Measurements from ENCODE around the gene MUC4. TPM values are rescaled to one million over a fixed set of nuclear protein-coding genes. Genes with fewer than 3 reads are reported as not detected.
A peak's percentile ranks its signal among the peaks of the same experiment; 100 is the strongest.

Gene MUC4
- total RNA-seq, 2 donors from 2014 or later: 0.35 to 2.3 TPM

DNA sequence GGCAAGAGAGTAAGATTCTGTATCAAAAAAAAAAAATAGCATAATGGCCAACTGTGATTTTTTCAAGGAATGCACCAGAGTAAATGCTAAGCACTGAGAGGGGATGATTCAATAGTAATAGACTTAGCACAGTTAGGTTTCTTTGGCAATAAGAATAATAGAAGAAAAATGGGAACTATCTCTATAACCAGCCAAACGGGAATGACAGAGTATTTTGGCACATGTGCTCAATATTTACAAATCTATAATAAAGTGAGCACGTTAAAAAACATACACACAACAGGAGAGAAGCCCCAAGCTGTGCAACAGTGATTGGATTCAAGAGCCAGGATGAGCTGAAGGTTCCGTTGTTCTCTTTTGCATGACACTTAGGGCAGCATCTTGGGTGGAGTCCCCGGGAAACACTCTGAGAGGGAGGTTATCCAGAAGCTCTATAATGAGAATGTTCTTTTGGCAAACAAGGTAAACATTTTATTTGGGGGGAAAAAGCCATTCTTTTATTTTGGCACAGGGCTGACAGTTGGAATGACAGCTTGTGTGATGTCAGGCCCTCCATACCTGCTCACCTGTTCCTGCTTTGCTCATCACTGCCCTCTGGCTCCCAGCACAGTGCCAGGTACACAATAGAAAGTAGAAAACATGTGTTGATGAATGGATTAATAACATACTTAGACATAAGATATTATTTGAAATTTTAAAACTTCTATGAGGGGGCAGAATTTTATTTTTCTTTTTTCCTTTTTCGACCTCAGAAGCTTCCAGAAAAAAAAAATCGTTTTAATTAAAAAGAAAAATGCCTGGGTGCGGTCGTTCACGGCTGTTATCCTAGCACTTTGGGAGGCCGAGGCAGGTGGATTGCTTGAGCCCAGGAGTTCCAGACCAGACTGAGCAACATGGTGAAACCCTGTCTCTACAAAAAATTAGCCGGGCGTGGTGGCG lies 44.0 kb upstream of the MUC4 start:
- Mint-ChIP-seq H3K36me3 (ENCODE audit: low read depth) (peaks cover under 1% of the 10 kb centered on the region), H3K4me1 (peaks cover 18% of the 10 kb centered on the region), H3K4me3 (no peak overlapping the region), H3K27me3 (ENCODE audit: insufficient read depth) (peaks cover 7% of the 10 kb centered on the region), H3K9me3 (no peaks in the 10 kb centered on the region), H3K27ac (no peak overlapping the region)
- no peak for DNase-seq
- WGBS, 2 experiments (ENCODE audit: insufficient coverage in 1 of 2, insufficient read length in 1 of 2): 89% methylated on average over 11 to 12 of the region's 13 CpGs
- Histone ChIP-seq H3K27ac (ENCODE audit: low read depth, low read length) (no peak overlapping the region), H3K36me3 (ENCODE audit: control insufficient read depth, insufficient read depth, low read length) (no peaks in the 10 kb centered on the region), H3K9me3 (ENCODE audit: control insufficient read depth, low read length) (no peaks in the 10 kb centered on the region), H3K27me3 (ENCODE audit: control insufficient read depth, insufficient read depth, low read length, poor library complexity, severe bottlenecking) (no peaks in the 10 kb centered on the region), H3K4me1 (ENCODE audit: control insufficient read depth, insufficient read depth, low read length) (peaks cover 4% of the 10 kb centered on the region), H3K9ac (ENCODE audit: extremely low read depth, low read length, poor library complexity, severe bottlenecking) (no peak overlapping the region), H3K4me3 (ENCODE audit: low read length) (no peak overlapping the region)
- TF ChIP-seq, protein P1, sequence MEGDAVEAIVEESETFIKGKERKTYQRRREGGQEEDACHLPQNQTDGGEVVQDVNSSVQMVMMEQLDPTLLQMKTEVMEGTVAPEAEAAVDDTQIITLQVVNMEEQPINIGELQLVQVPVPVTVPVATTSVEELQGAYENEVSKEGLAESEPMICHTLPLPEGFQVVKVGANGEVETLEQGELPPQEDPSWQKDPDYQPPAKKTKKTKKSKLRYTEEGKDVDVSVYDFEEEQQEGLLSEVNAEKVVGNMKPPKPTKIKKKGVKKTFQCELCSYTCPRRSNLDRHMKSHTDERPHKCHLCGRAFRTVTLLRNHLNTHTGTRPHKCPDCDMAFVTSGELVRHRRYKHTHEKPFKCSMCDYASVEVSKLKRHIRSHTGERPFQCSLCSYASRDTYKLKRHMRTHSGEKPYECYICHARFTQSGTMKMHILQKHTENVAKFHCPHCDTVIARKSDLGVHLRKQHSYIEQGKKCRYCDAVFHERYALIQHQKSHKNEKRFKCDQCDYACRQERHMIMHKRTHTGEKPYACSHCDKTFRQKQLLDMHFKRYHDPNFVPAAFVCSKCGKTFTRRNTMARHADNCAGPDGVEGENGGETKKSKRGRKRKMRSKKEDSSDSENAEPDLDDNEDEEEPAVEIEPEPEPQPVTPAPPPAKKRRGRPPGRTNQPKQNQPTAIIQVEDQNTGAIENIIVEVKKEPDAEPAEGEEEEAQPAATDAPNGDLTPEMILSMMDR (conservative IDR thresholded peaks at IDR 0.05): peak; percentile 60

DNA sequence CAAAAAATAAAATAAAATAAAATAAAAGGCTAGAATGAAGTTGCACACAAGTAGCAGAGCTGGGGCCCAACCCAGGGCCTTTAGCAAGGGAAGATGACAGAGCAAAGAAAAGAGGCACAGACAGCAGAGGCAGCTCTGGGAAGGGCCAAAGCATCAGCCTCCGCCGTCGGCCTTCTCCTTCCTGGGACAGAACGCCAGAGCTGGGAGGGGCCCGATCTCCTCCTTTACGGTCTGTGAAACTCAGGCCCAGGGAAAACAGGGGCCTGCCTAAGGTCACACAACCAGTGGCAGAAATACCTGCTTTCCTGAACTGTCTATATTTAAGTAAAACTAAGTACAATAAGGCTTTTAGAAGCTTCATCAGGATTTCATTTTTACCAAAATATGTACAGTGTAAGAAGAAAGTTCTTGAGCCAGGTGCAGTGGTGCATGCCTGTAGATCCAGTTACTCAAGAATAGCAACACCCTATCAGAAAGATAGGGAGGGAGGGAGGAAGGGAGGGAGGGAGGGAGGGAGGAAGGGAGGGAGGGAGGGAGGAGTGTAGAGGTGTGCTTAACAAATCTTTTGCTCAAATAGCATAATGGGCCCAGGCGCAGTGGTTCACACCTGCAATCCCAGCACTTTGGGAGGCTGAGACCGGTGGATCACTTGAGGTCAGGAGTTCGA lies 43.0 kb upstream of the MUC4 start:
- TF ChIP-seq, protein P1 (conservative IDR thresholded peaks at IDR 0.05): no peak
- 84 to 87% methylated on average over 6 to 9 of the region's 9 CpGs for WGBS, 2 experiments (ENCODE audit: insufficient coverage in 1 of 2, insufficient read length in 1 of 2)

DNA sequence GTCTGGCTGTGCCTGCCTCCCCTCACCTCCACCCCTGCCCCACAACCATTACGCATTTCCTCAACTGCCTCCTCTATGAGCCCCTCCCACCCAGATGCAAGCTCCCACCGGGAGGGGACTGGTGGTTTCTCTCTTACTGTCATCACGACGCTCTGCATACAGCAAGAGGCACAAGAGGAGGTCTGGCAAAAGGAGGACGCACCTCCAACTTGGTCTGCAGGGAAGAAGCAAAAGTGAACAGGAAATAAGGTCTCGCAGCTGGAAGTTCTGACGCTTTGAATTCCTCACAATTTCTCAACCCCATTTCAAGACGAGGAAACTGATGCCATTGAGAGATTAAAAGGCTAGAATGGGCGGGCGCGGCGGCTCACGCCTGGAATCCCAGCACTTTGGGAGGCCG lies 42.3 kb upstream of the MUC4 start:
- Mint-ChIP-seq H3K36me3 (ENCODE audit: low read depth) (peaks cover 3% of the 10 kb centered on the region), H3K9me3 (peaks cover 1% of the 10 kb centered on the region), H3K27ac (no peak overlapping the region), H3K4me1 (peaks cover 3% of the 10 kb centered on the region), H3K27me3 (ENCODE audit: insufficient read depth) (peaks cover 7% of the 10 kb centered on the region), H3K4me3 (no peak overlapping the region)
- TF ChIP-seq, protein P1 (conservative IDR thresholded peaks at IDR 0.05): no peak
- H3K4me1 ChIP-seq (ENCODE audit: control insufficient read depth, insufficient read depth, low read length): no peaks in the 10 kb centered on the region
- no peak overlapping the region for H3K4me3 ChIP-seq (ENCODE audit: low read length)
- no peaks in the 10 kb centered on the region for H3K27me3 ChIP-seq (ENCODE audit: control insufficient read depth, insufficient read depth, low read length, poor library complexity, severe bottlenecking)
- DNase-seq: no peak
- H3K36me3 ChIP-seq (ENCODE audit: control insufficient read depth, insufficient read depth, low read length): no peaks in the 10 kb centered on the region
- 80 to 83% methylated on average over 14 of the region's 14 CpGs for WGBS, 2 experiments (ENCODE audit: insufficient coverage in 1 of 2, insufficient read length in 1 of 2)
- no peak overlapping the region for H3K27ac ChIP-seq (ENCODE audit: low read depth, low read length)
- no peak overlapping the region for H3K9ac ChIP-seq (ENCODE audit: extremely low read depth, low read length, poor library complexity, severe bottlenecking)
- H3K9me3 ChIP-seq (ENCODE audit: control insufficient read depth, low read length): no peaks in the 10 kb centered on the region

More for the DNA sequence above, 43.0 kb upstream of the MUC4 start:
- Histone ChIP-seq H3K4me1 (ENCODE audit: control insufficient read depth, insufficient read depth, low read length) (no peaks in the 10 kb centered on the region), H3K9ac (ENCODE audit: extremely low read depth, low read length, poor library complexity, severe bottlenecking) (no peak overlapping the region), H3K27ac (ENCODE audit: low read depth, low read length) (no peak overlapping the region), H3K36me3 (ENCODE audit: control insufficient read depth, insufficient read depth, low read length) (no peaks in the 10 kb centered on the region), H3K27me3 (ENCODE audit: control insufficient read depth, insufficient read depth, low read length, poor library complexity, severe bottlenecking) (no peaks in the 10 kb centered on the region), H3K9me3 (ENCODE audit: control insufficient read depth, low read length) (no peaks in the 10 kb centered on the region), H3K4me3 (ENCODE audit: low read length) (no peak overlapping the region)
- Mint-ChIP-seq H3K27ac (no peak overlapping the region), H3K36me3 (ENCODE audit: low read depth) (peaks cover 2% of the 10 kb centered on the region), H3K27me3 (ENCODE audit: insufficient read depth) (peaks cover 7% of the 10 kb centered on the region), H3K4me3 (no peak overlapping the region), H3K9me3 (no peaks in the 10 kb centered on the region), H3K4me1 (peaks cover 8% of the 10 kb centered on the region)
- no peak for DNase-seq
